Endothelial cell of umbilical vein (primary cell): ENCODE data around the gene FBXL12.

Experiments
- EZH2 ChIP-seq: IDR thresholded peaks from 2 replicates; pipeline ENCODE4 v1.6.1; 2012; ENCODE audit warnings: borderline replicate concordance, low read depth, mild to moderate bottlenecking, moderate library complexity, low read length, inconsistent platforms; ENCODE audit not compliant: severe bottlenecking
- FOS ChIP-seq: IDR thresholded peaks from 2 replicates; pipeline ENCODE4 v1.6.1; 2011; ENCODE audit warnings: mild to moderate bottlenecking, low read length, moderate library complexity, borderline replicate concordance; ENCODE audit not compliant: insufficient read depth
- GATA2 ChIP-seq: IDR thresholded peaks from 2 replicates; pipeline ENCODE4 v1.7.0; 2011; ENCODE audit warnings: low read depth, mild to moderate bottlenecking, moderate library complexity, mixed read lengths, low read length; ENCODE audit not compliant: insufficient read length, insufficient read depth
- JUN ChIP-seq: IDR thresholded peaks from 2 replicates; pipeline ENCODE4 v1.6.1; 2011; ENCODE audit warnings: borderline replicate concordance, low read depth; ENCODE audit not compliant: insufficient read length, insufficient read depth
- MYC ChIP-seq: IDR thresholded peaks from one replicate; pipeline ENCODE4 v1.6.1; 2011; ENCODE audit warnings: mild to moderate bottlenecking, low read depth, low read length
- POLR2A ChIP-seq: IDR thresholded peaks from 2 replicates; pipeline ENCODE4 v1.6.1; 2012; ENCODE audit warnings: low read depth, mild to moderate bottlenecking, control low read depth, low read length
- POLR2AphosphoS5 ChIP-seq: IDR thresholded peaks from 2 replicates; pipeline ENCODE4 v1.6.1; 2012; ENCODE audit warnings: low read depth, mild to moderate bottlenecking, control low read depth, low read length, moderate library complexity; ENCODE audit not compliant: insufficient read depth
- TF ChIP-seq, protein P1 (sequence below), 2 donors: IDR thresholded peaks; 1 replicate in 1 of 2; 2 replicates in 1 of 2; pipeline ENCODE4 v1.5.1; 2011; ENCODE audit warnings: low read length in 2 of 2, mild to moderate bottlenecking in 2 of 2, moderate library complexity in 2 of 2, control low read depth in 1 of 2, inconsistent platforms in 1 of 2, low read depth in 1 of 2; ENCODE audit not compliant: insufficient read depth in 1 of 2; ENCODE audit errors: extremely low read depth in 1 of 2
- TF ChIP-seq, protein P2 (sequence below): IDR thresholded peaks from 2 replicates; pipeline ENCODE4 v1.6.1; 2011; ENCODE audit not compliant: insufficient read depth, insufficient read length

DNA sequence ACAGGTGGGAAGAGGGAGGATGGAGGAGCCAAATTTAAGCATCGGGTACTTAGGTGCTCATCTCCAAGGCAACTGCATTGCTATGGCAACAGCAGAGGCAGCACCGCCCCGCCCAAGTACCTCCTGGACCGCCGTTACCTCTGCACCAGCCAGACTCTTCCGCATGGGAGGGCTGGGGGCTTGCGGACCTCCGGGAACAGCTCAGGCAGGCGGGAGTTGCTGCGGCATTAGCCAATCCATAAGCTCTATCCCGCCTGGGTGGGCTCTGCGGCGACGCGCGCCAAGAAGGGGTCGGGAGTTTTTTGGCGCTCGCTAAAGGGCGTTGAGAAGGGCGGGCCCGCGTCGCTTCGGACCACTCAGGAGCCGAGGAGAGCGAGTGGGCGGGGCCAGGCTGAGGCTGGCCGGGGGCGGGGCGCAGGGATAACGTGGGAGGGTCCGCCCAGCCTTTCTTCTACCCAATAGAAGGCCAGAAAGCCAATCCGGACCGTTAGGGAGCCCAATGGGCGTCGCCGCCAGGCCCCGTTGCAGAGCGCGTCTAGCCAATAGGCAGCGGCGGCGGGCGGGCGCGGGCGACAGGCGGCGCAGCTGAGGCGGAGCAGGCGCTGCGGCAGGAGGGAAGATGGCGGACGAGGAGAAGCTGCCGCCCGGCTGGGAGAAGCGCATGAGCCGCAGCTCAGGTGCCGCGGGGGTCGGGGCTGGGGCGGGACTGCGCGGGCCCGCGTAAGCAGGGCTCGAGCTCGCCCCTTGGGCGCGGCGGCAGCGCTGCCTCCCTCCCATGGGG, 16.0 kb upstream of the FBXL12 start, which contains the start of gene PIN1:
- TF ChIP-seq, protein P1, sequence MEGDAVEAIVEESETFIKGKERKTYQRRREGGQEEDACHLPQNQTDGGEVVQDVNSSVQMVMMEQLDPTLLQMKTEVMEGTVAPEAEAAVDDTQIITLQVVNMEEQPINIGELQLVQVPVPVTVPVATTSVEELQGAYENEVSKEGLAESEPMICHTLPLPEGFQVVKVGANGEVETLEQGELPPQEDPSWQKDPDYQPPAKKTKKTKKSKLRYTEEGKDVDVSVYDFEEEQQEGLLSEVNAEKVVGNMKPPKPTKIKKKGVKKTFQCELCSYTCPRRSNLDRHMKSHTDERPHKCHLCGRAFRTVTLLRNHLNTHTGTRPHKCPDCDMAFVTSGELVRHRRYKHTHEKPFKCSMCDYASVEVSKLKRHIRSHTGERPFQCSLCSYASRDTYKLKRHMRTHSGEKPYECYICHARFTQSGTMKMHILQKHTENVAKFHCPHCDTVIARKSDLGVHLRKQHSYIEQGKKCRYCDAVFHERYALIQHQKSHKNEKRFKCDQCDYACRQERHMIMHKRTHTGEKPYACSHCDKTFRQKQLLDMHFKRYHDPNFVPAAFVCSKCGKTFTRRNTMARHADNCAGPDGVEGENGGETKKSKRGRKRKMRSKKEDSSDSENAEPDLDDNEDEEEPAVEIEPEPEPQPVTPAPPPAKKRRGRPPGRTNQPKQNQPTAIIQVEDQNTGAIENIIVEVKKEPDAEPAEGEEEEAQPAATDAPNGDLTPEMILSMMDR (IDR thresholded peaks at IDR 0.05; ENCODE audit: extremely low read depth in 1 of 2, insufficient read depth in 1 of 2, low read depth in 1 of 2, low read length in 2 of 2): peak; percentile 52 to 66
- no peak for TF ChIP-seq EZH2
- peak; percentile 65 for TF ChIP-seq POLR2AphosphoS5
- TF ChIP-seq POLR2A: peak; percentile 27
- TF ChIP-seq FOS: no peak
- TF ChIP-seq, protein P2, sequence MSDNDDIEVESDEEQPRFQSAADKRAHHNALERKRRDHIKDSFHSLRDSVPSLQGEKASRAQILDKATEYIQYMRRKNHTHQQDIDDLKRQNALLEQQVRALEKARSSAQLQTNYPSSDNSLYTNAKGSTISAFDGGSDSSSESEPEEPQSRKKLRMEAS: peak; percentile 39
- no peak for TF ChIP-seq MYC
- TF ChIP-seq JUN: no peak
- TF ChIP-seq GATA2: no peak
